Ishikawa (cell line): ENCODE measurements around the gene TNF.

ENCODE experiments used
- CEBPB ChIP-seq: IDR thresholded peaks from 2 replicates; pipeline ENCODE4 v1.6.1; 2012
- CREB1 ChIP-seq: IDR thresholded peaks from 2 replicates; pipeline ENCODE4 v1.6.1; 2012; ENCODE audit warnings: low read depth
- EGR1 ChIP-seq: IDR thresholded peaks from 2 replicates; pipeline ENCODE4 v1.6.1; 2012
- EP300 ChIP-seq: IDR thresholded peaks from 2 replicates; pipeline ENCODE4 v1.6.1; 2012; ENCODE audit warnings: borderline replicate concordance
- FOXM1 ChIP-seq: IDR thresholded peaks from 2 replicates; pipeline ENCODE4 v1.6.1; 2012; ENCODE audit warnings: low read depth, borderline replicate concordance
- MAX ChIP-seq: IDR thresholded peaks from 2 replicates; pipeline ENCODE4 v1.6.1; 2012
- NFIC ChIP-seq: IDR thresholded peaks from 2 replicates; pipeline ENCODE4 v1.6.1; 2012
- RAD21 ChIP-seq: IDR thresholded peaks from 2 replicates; pipeline ENCODE4 v1.6.1; 2012; ENCODE audit warnings: low read depth
- TAF1 ChIP-seq: IDR thresholded peaks from 2 replicates; pipeline ENCODE4 v1.6.1; 2012; ENCODE audit warnings: low read depth, mild to moderate bottlenecking
- TCF12 ChIP-seq: IDR thresholded peaks from 2 replicates; pipeline ENCODE4 v1.6.1; 2012; ENCODE audit warnings: low read depth
- TEAD4 ChIP-seq: IDR thresholded peaks from 2 replicates; pipeline ENCODE4 v1.6.1; 2012
- USF1 ChIP-seq: IDR thresholded peaks from 2 replicates; pipeline ENCODE4 v1.6.1; 2012
- YY1 ChIP-seq: IDR thresholded peaks from 2 replicates; pipeline ENCODE4 v1.6.1; 2012; ENCODE audit warnings: low read depth
- ZBTB7A ChIP-seq: IDR thresholded peaks from 2 replicates; pipeline ENCODE4 v1.6.1; 2012; ENCODE audit warnings: low read depth
- TF ChIP-seq, protein P1 (sequence below): IDR thresholded peaks from 2 replicates; pipeline ENCODE4 v1.6.1; 2012; ENCODE audit warnings: low read depth, mild to moderate bottlenecking

The TNF gene

DNA sequence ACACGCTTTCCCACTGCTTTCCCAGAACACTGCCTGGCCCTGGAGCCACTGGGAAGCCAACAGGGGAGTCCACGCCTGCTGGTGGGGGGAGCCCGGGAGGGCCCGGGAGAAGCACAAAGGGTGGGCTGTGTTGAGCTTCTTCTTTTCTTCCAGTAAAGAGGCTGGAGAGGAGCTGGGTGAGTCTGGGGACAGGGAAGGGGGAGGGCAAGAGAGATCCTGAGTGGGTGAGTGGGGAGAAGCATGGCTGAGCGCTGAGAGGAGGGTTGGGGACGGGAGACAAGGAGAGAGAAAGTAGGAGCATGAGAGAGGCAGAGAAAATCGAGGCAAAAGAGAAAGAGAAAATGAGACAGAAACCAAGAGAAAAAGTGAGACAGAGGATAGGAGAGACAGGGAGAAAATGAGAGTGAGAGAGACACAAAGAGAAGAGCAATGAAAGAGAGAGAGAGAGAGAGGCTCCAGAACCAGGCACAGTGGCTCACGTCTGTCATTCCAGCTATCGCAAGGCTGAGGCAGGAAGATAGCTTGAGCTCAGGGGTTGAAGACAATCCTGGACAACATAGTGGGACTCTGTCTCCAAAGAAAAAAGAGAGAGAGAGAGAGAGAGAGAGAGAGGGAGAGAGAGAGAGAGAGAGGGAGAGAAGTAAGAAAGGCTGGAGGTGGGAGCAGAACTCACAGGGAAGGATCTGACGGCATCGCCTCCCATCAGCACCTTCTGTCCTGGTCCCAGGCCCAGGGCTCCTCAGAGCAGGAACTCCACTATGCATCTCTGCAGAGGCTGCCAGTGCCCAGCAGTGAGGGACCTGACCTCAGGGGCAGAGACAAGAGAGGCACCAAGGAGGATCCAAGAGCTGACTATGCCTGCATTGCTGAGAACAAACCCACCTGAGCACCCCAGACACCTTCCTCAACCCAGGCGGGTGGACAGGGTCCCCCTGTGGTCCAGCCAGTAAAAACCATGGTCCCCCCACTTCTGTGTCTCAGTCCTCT is 12.7 kb downstream of the TNF start:
- TF ChIP-seq TEAD4 = no peak
- no peak for TF ChIP-seq TCF12
- no peak for TF ChIP-seq CREB1
- TF ChIP-seq EP300 = no peak
- no peak for TF ChIP-seq YY1
- TF ChIP-seq TAF1 = no peak
- no peak for TF ChIP-seq FOXM1
- no peak for TF ChIP-seq EGR1
- TF ChIP-seq, protein P1, sequence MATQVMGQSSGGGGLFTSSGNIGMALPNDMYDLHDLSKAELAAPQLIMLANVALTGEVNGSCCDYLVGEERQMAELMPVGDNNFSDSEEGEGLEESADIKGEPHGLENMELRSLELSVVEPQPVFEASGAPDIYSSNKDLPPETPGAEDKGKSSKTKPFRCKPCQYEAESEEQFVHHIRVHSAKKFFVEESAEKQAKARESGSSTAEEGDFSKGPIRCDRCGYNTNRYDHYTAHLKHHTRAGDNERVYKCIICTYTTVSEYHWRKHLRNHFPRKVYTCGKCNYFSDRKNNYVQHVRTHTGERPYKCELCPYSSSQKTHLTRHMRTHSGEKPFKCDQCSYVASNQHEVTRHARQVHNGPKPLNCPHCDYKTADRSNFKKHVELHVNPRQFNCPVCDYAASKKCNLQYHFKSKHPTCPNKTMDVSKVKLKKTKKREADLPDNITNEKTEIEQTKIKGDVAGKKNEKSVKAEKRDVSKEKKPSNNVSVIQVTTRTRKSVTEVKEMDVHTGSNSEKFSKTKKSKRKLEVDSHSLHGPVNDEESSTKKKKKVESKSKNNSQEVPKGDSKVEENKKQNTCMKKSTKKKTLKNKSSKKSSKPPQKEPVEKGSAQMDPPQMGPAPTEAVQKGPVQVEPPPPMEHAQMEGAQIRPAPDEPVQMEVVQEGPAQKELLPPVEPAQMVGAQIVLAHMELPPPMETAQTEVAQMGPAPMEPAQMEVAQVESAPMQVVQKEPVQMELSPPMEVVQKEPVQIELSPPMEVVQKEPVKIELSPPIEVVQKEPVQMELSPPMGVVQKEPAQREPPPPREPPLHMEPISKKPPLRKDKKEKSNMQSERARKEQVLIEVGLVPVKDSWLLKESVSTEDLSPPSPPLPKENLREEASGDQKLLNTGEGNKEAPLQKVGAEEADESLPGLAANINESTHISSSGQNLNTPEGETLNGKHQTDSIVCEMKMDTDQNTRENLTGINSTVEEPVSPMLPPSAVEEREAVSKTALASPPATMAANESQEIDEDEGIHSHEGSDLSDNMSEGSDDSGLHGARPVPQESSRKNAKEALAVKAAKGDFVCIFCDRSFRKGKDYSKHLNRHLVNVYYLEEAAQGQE = no peak
- no peak for TF ChIP-seq MAX
- TF ChIP-seq ZBTB7A = no peak
- no peak for TF ChIP-seq USF1

GRCh38 chr6:31588871-31589650 is 13.7 kb downstream of the TNF start:
- TF ChIP-seq YY1 (no peak), NFIC (no peak), TEAD4 (no peak), EP300 (no peak), MAX (no peak), ZBTB7A (no peak), TCF12 (no peak), EGR1 (no peak), CEBPB (no peak), CREB1 (no peak), FOXM1 (no peak), USF1 (no peak), TAF1 (no peak), RAD21 (no peak)
- TF ChIP-seq, protein P1 = no peak

GRCh38 chr6:31592396-31592771 is 17.0 kb downstream of the TNF start:
- TF ChIP-seq ZBTB7A (no peak), USF1 (no peak), EGR1 (no peak)

DNA sequence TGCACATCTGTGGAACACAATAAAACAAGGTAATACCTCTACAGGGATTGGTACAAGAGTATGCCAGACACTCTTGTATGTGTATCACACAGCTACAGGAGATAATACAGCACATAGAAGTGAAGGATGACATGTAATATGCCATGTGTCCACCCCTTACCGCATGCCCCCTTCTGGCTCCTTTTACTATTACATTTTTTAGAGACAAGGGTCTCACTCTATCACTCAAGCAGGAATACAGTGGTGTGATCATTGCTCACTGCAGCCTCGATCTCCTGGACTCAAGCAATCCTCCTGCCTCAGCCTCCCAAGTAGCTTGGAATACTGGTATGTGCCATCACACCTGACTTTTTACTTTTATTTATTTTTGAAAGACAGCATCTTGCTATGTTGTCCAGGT is 21.6 kb downstream of the TNF start:
- TF ChIP-seq, protein P1 = no peak
- no peak for TF ChIP-seq EP300
- no peak for TF ChIP-seq NFIC
- no peak for TF ChIP-seq ZBTB7A
- TF ChIP-seq EGR1 = no peak
- no peak for TF ChIP-seq MAX
- no peak for TF ChIP-seq TAF1
- TF ChIP-seq YY1 = no peak
- no peak for TF ChIP-seq RAD21
- TF ChIP-seq FOXM1 = no peak
- no peak for TF ChIP-seq TEAD4
- TF ChIP-seq CREB1 = no peak
- no peak for TF ChIP-seq CEBPB
- no peak for TF ChIP-seq USF1
- no peak for TF ChIP-seq TCF12
